ENCODE data around the gene UBE2H.

The UBE2H gene

DNA sequence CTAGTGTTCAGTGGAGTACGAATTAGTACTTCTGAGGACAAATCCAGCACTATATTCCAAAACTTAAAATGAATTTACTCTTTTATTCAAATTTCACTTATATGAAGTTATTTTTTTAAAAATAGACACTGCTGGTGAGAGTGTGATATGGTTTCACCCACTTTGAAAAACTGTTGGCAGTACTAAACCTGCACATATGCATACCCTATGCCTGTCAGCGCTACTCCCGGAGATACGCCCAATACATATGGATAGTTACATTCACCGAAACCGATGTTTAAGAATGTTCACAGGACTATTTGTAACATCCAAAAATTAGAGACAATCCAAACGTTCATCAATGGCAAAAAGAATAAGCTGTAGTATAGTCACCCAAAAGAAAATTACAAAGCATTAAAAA is 69.6 kb downstream of the UBE2H start:
- Histone ChIP-seq H3K14ac (ENCODE audit: low read length) (no peak overlapping the region), H3K27ac (replicated peaks; ENCODE audit: low read length) (no peak overlapping the region), H2BK15ac (ENCODE audit: low read length) (no peak overlapping the region), H3K18ac (ENCODE audit: low read length) (no peak overlapping the region), H3K4me1 (ENCODE audit: control insufficient read depth in 2 of 2, insufficient read depth in 1 of 2, low read depth in 1 of 2, low read length in 2 of 2) (no peaks in the 10 kb centered on the region), H3K23ac (ENCODE audit: low read depth, low read length, poor library complexity) (no peak overlapping the region), H3K27me3 (ENCODE audit: control insufficient read depth in 3 of 3, insufficient read depth in 3 of 3, low read depth in 1 of 3, low read length in 3 of 3) (no peaks in the 10 kb centered on the region), H2AK5ac (ENCODE audit: low read depth, low read length) (no peak overlapping the region), H2AFZ (ENCODE audit: low read length) (no peak overlapping the region), H4K91ac (ENCODE audit: low read depth, low read length, poor library complexity) (no peak overlapping the region), H2BK120ac (ENCODE audit: low read depth, low read length) (no peak overlapping the region), H2BK5ac (ENCODE audit: low read length) (no peak overlapping the region), H3K9ac (ENCODE audit: low read depth, low read length, poor library complexity) (no peak overlapping the region), H2BK12ac (ENCODE audit: low read length) (no peak overlapping the region), H3K4me2 (ENCODE audit: insufficient read depth, low read length, poor library complexity, severe bottlenecking) (no peak overlapping the region), H3K36me3 (replicated peaks in 1 of 2; ENCODE audit: control insufficient read depth in 2 of 2, insufficient read depth in 2 of 2, low read length in 2 of 2) (peaks cover 2 to 37% of the 10 kb centered on the region in 2 donors), H3K9me3 (replicated peaks in 1 of 2; ENCODE audit: control insufficient read depth in 2 of 2, insufficient read depth in 1 of 2, low read depth in 1 of 2, low read length in 2 of 2) (no peaks in the 10 kb centered on the region), H4K8ac (ENCODE audit: low read depth, low read length) (no peak overlapping the region), H3K79me1 (ENCODE audit: low read depth, low read length) (no peaks in the 10 kb centered on the region), H3K4me3 (ENCODE audit: low read length in 2 of 2) (no peak overlapping the region), H3K4ac (ENCODE audit: low read length) (no peak overlapping the region)
- WGBS, 2 donors (ENCODE audit: extremely low coverage in 2 of 2, insufficient read length in 2 of 2, insufficient replicate concordance in 1 of 2), result no CpG with 5 or more reads among the region's 7 CpGs
- DNase-seq (ENCODE audit: low spot score), result no peak

DNA sequence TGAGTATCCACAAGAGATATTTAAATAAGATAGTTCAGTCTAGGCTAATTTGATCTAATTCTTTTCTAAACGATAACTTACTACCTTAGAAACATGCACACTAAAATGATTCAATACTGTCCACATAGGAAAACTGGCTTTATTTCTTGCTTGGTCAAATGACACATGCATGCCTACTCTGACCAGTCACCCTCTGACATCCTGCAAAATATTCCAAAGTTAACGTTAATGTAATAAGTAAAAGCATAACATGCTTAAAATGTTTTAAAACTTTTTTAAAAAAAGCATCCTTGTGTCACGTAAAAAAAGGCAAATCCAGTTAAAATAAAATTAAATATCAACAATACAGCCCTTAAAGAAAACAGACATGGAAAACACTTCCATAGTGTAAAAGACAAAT is 70.2 kb downstream of the UBE2H start:
- Histone ChIP-seq H3K4me1 (ENCODE audit: control insufficient read depth in 2 of 2, insufficient read depth in 1 of 2, low read depth in 1 of 2, low read length in 2 of 2) (no peaks in the 10 kb centered on the region), H2AK5ac (ENCODE audit: low read depth, low read length) (no peak overlapping the region), H3K36me3 (replicated peaks in 1 of 2; ENCODE audit: control insufficient read depth in 2 of 2, insufficient read depth in 2 of 2, low read length in 2 of 2) (peaks cover 2 to 43% of the 10 kb centered on the region in 2 donors), H3K4ac (ENCODE audit: low read length) (no peak overlapping the region), H2BK15ac (ENCODE audit: low read length) (no peak overlapping the region), H2BK5ac (ENCODE audit: low read length) (no peak overlapping the region), H3K9ac (ENCODE audit: low read depth, low read length, poor library complexity) (no peak overlapping the region), H4K8ac (ENCODE audit: low read depth, low read length) (no peak overlapping the region), H3K18ac (ENCODE audit: low read length) (no peak overlapping the region), H2BK12ac (ENCODE audit: low read length) (no peak overlapping the region), H2AFZ (ENCODE audit: low read length) (no peak overlapping the region), H3K4me2 (ENCODE audit: insufficient read depth, low read length, poor library complexity, severe bottlenecking) (no peak overlapping the region), H4K91ac (ENCODE audit: low read depth, low read length, poor library complexity) (no peak overlapping the region), H3K27me3 (ENCODE audit: control insufficient read depth in 3 of 3, insufficient read depth in 3 of 3, low read depth in 1 of 3, low read length in 3 of 3) (no peaks in the 10 kb centered on the region), H3K27ac (replicated peaks; ENCODE audit: low read length) (no peak overlapping the region), H3K79me1 (ENCODE audit: low read depth, low read length) (no peaks in the 10 kb centered on the region), H3K23ac (ENCODE audit: low read depth, low read length, poor library complexity) (no peak overlapping the region), H3K9me3 (replicated peaks in 1 of 2; ENCODE audit: control insufficient read depth in 2 of 2, insufficient read depth in 1 of 2, low read depth in 1 of 2, low read length in 2 of 2) (no peaks in the 10 kb centered on the region), H2BK120ac (ENCODE audit: low read depth, low read length) (no peak overlapping the region), H3K4me3 (ENCODE audit: low read length in 2 of 2) (no peak overlapping the region), H3K14ac (ENCODE audit: low read length) (no peak overlapping the region)
- no peak for DNase-seq (ENCODE audit: low spot score)
- WGBS, 2 donors (ENCODE audit: extremely low coverage in 2 of 2, insufficient read length in 2 of 2, insufficient replicate concordance in 1 of 2), result no CpG with 5 or more reads among the region's 3 CpGs

DNA sequence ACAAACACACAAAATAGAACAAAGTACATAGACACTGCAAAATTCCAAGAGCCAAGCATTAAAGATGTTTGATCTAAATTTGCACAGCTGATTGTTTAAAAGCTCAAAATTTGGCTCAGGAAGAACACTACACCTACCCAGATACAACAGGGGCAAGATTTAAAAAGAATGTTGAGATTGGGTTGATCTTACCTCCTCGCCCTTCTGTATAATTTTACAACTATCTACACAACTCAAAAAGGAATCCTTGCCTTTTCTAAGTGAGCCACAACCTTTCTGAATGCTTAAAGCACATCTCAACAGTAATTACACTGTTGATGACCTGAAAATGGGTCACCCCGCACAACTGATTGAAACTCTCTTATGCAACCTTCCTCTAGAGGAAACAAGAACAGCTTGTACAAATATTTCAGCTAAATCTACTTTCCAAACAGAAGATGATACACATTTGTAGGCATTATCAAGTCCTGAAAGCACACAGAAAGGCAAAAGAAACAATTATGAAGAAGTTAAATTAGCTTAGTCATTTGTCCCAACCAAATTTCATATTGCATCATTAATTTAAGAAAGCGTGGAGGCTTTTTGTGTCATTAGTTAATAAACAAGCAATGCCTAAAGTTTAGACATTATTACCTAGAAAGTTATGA is 75.5 kb downstream of the UBE2H start:
- Histone ChIP-seq H2AK5ac (ENCODE audit: low read depth, low read length) (no peak overlapping the region), H2BK120ac (ENCODE audit: low read depth, low read length) (no peak overlapping the region), H3K14ac (ENCODE audit: low read length) (no peak overlapping the region), H3K18ac (ENCODE audit: low read length) (no peak overlapping the region), H3K9me3 (replicated peaks in 1 of 2; ENCODE audit: control insufficient read depth in 2 of 2, insufficient read depth in 1 of 2, low read depth in 1 of 2, low read length in 2 of 2) (no peaks in the 10 kb centered on the region), H2AFZ (ENCODE audit: low read length) (no peak overlapping the region), H3K9ac (ENCODE audit: low read depth, low read length, poor library complexity) (no peak overlapping the region), H4K91ac (ENCODE audit: low read depth, low read length, poor library complexity) (no peak overlapping the region), H3K36me3 (replicated peaks in 1 of 2; ENCODE audit: control insufficient read depth in 2 of 2, insufficient read depth in 2 of 2, low read length in 2 of 2) (peaks cover 5 to 60% of the 10 kb centered on the region in 2 donors), H2BK5ac (ENCODE audit: low read length) (no peak overlapping the region), H3K79me1 (ENCODE audit: low read depth, low read length) (no peaks in the 10 kb centered on the region), H3K27ac (replicated peaks; ENCODE audit: low read length) (no peak overlapping the region), H3K4me2 (ENCODE audit: insufficient read depth, low read length, poor library complexity, severe bottlenecking) (no peak overlapping the region), H4K8ac (ENCODE audit: low read depth, low read length) (no peak overlapping the region), H3K4me1 (ENCODE audit: control insufficient read depth in 2 of 2, insufficient read depth in 1 of 2, low read depth in 1 of 2, low read length in 2 of 2) (no peaks in the 10 kb centered on the region), H2BK15ac (ENCODE audit: low read length) (no peak overlapping the region), H3K4me3 (ENCODE audit: low read length in 2 of 2) (no peak overlapping the region), H2BK12ac (ENCODE audit: low read length) (no peak overlapping the region), H3K23ac (ENCODE audit: low read depth, low read length, poor library complexity) (no peak overlapping the region), H3K27me3 (ENCODE audit: control insufficient read depth in 3 of 3, insufficient read depth in 3 of 3, low read depth in 1 of 3, low read length in 3 of 3) (no peaks in the 10 kb centered on the region), H3K4ac (ENCODE audit: low read length) (no peak overlapping the region)
- no CpG with 5 or more reads among the region's 3 CpGs for WGBS, 2 donors (ENCODE audit: extremely low coverage in 2 of 2, insufficient read length in 2 of 2, insufficient replicate concordance in 1 of 2)
- DNase-seq (ENCODE audit: low spot score), result no peak

DNA sequence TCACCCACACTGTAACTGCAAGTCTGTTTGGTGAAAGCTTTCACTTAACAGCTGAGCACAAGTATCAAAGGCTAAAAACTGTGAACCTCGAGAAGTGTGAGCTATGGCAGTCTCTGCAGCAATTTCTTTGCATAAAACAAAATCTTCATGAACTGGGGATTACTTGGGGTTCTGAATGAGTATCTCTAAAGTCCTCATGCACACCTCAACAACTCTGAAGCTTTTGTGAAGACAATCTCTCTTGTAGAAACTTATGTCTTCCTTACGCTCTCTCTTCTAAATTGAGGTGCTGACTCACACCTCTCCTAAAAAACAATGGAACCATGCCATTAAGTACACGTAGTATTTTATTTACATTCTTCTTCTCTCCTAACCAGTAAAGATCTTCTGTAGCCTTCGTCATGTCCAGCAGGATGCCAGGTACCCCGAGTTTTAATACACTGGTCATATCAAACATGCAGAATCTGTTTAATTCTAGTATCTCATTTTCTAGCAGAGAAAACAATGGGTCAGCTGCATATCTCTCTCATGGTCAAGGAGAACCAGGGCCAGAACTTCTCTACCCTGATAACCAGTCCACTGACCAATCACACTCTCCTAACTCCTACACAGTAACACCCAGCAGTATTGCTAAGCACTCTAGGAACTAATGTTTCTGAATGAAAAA is 76.9 kb downstream of the UBE2H start:
- no peak overlapping the region for H4K91ac ChIP-seq (ENCODE audit: low read depth, low read length, poor library complexity)
- no peak overlapping the region for H3K27ac ChIP-seq (replicated peaks; ENCODE audit: low read length)
- H3K9me3 ChIP-seq (replicated peaks in 1 of 2; ENCODE audit: control insufficient read depth in 2 of 2, insufficient read depth in 1 of 2, low read depth in 1 of 2, low read length in 2 of 2), result no peaks in the 10 kb centered on the region
- no peaks in the 10 kb centered on the region for H3K27me3 ChIP-seq (ENCODE audit: control insufficient read depth in 3 of 3, insufficient read depth in 3 of 3, low read depth in 1 of 3, low read length in 3 of 3)
- no peak overlapping the region for H3K9ac ChIP-seq (ENCODE audit: low read depth, low read length, poor library complexity)
- no peak overlapping the region for H4K8ac ChIP-seq (ENCODE audit: low read depth, low read length)
- H3K4me3 ChIP-seq (ENCODE audit: low read length in 2 of 2), result no peak overlapping the region
- no CpG with 5 or more reads among the region's 5 CpGs for WGBS, 2 donors (ENCODE audit: extremely low coverage in 2 of 2, insufficient read length in 2 of 2, insufficient replicate concordance in 1 of 2)
- peaks cover 5 to 68% of the 10 kb centered on the region in 2 donors for H3K36me3 ChIP-seq (replicated peaks in 1 of 2; ENCODE audit: control insufficient read depth in 2 of 2, insufficient read depth in 2 of 2, low read length in 2 of 2)
- no peak overlapping the region for H2AFZ ChIP-seq (ENCODE audit: low read length)
- H2BK120ac ChIP-seq (ENCODE audit: low read depth, low read length), result no peak overlapping the region
- H2AK5ac ChIP-seq (ENCODE audit: low read depth, low read length), result no peak overlapping the region
- H3K4me1 ChIP-seq (ENCODE audit: control insufficient read depth in 2 of 2, insufficient read depth in 1 of 2, low read depth in 1 of 2, low read length in 2 of 2), result no peaks in the 10 kb centered on the region
- no peak overlapping the region for H3K14ac ChIP-seq (ENCODE audit: low read length)
- no peak for DNase-seq (ENCODE audit: low spot score)
- no peak overlapping the region for H3K18ac ChIP-seq (ENCODE audit: low read length)
- H2BK15ac ChIP-seq (ENCODE audit: low read length), result no peak overlapping the region
- H3K4me2 ChIP-seq (ENCODE audit: insufficient read depth, low read length, poor library complexity, severe bottlenecking), result no peak overlapping the region
- H2BK5ac ChIP-seq (ENCODE audit: low read length), result no peak overlapping the region
- H3K4ac ChIP-seq (ENCODE audit: low read length), result no peak overlapping the region
- no peaks in the 10 kb centered on the region for H3K79me1 ChIP-seq (ENCODE audit: low read depth, low read length)
- H3K23ac ChIP-seq (ENCODE audit: low read depth, low read length, poor library complexity), result no peak overlapping the region
- no peak overlapping the region for H2BK12ac ChIP-seq (ENCODE audit: low read length)

Measured in neuronal stem cell (in vitro differentiated cells).